IMR-90 (cell line): Measurements from ENCODE around the gene RIIAD1. TPM values are rescaled to one million over a fixed set of nuclear protein-coding genes. Genes with fewer than 3 reads are reported as not detected.

Experiments
- ATAC-seq: fragments of 200-7000 bp; cut with Tn5 transposase; 2 replicates; pipeline ENCODE4 v1.9.1; 2020; ENCODE audit warnings: low read depth, mild to moderate bottlenecking, moderate library complexity
- BruUV-seq: library from RNA; stranded (reverse); fragments of 400-500 nt; replicated peaks from 2 replicates; lab custom pipeline; 2021; lab: Mats Ljungman, UMichigan
- CTCF ChIA-PET: fragments of 300-600 bp; formaldehyde crosslinking; extraction: SDS; loops from one replicate; lab custom pipeline; 2021; ENCODE audit warnings: antibody characterized with exemption; lab: Yijun Ruan, JAX
- POLR2A ChIA-PET: fragments of 300-600 bp; sonication (Branson Sonifier 250); formaldehyde crosslinking; loops from one replicate; lab custom pipeline; 2022; ENCODE audit warnings: antibody characterized with exemption; ENCODE audit not compliant: unreplicated experiment; lab: Charles Lee
- DNase-seq: peaks from one replicate; pipeline ENCODE4 v3.0.0; 2013
- H2AFZ ChIP-seq: replicated peaks from 2 replicates; pipeline ENCODE3; 2013; ENCODE audit warnings: low read length, mild to moderate bottlenecking; ENCODE audit not compliant: poor library complexity
- H2AK5ac ChIP-seq: 2 replicates; pipeline ENCODE4 v1.6.1; 2013; ENCODE audit warnings: low read depth, low read length, inconsistent platforms
- H2AK9ac ChIP-seq: replicated peaks from 2 replicates; pipeline ENCODE3; 2013; ENCODE audit warnings: mild to moderate bottlenecking, low read depth, low read length, moderate library complexity; ENCODE audit not compliant: poor library complexity
- H2BK120ac ChIP-seq: 2 replicates; pipeline ENCODE4 v1.6.1; 2013; ENCODE audit warnings: low read depth, low read length, inconsistent platforms
- H2BK15ac ChIP-seq: 3 replicates; pipeline ENCODE4 v1.6.1; 2013; ENCODE audit warnings: low read depth, low read length, inconsistent platforms
- H2BK20ac ChIP-seq: 2 replicates; pipeline ENCODE4 v1.6.1; 2013; ENCODE audit warnings: low read depth, mild to moderate bottlenecking, inconsistent platforms, low read length, moderate library complexity
- H2BK5ac ChIP-seq: 2 replicates; pipeline ENCODE4 v1.6.1; 2013; ENCODE audit warnings: mild to moderate bottlenecking, low read depth, low read length, inconsistent platforms; ENCODE audit not compliant: poor library complexity, severe bottlenecking
- H3K14ac ChIP-seq: replicated peaks from 2 replicates; pipeline ENCODE4 v1.6.1; 2013; ENCODE audit warnings: low read depth, low read length, inconsistent platforms
- H3K18ac ChIP-seq: 2 replicates; pipeline ENCODE4 v1.6.1; 2013; ENCODE audit warnings: low read depth, low read length, control low read depth
- H3K23ac ChIP-seq: 2 replicates; pipeline ENCODE4 v1.6.1; 2013; ENCODE audit warnings: low read depth, low read length, inconsistent platforms
- H3K27ac ChIP-seq: 2 replicates; pipeline ENCODE4 v1.5.1; 2013; ENCODE audit warnings: mild to moderate bottlenecking, control low read depth, low read length; ENCODE audit not compliant: insufficient read depth
- H3K27me3 ChIP-seq: 2 replicates; pipeline ENCODE4 v1.6.1; 2013; ENCODE audit warnings: low read length; ENCODE audit not compliant: control insufficient read depth, insufficient read depth
- H3K36me3 ChIP-seq: 2 replicates; pipeline ENCODE4 v1.6.1; 2013; ENCODE audit warnings: low read length, mixed read lengths; ENCODE audit not compliant: control insufficient read depth, insufficient read depth
- H3K4ac ChIP-seq: 2 replicates; pipeline ENCODE4 v1.6.1; 2013; ENCODE audit warnings: low read depth, low read length, inconsistent platforms
- H3K4me1 ChIP-seq: 2 replicates; pipeline ENCODE4 v1.6.1; 2013; ENCODE audit warnings: low read length, mixed read lengths; ENCODE audit not compliant: control insufficient read depth, insufficient read depth
- H3K4me2 ChIP-seq: 2 replicates; pipeline ENCODE4 v1.6.1; 2013; ENCODE audit warnings: low read depth, mild to moderate bottlenecking, control low read depth, low read length, moderate library complexity
- H3K4me3 ChIP-seq: 2 replicates; pipeline ENCODE4 v1.5.1; 2013; ENCODE audit warnings: low read depth, mild to moderate bottlenecking, control low read depth, low read length, moderate library complexity; ENCODE audit not compliant: insufficient read depth
- H3K56ac ChIP-seq: 2 replicates; pipeline ENCODE4 v1.6.1; 2013; ENCODE audit warnings: low read length, inconsistent platforms; ENCODE audit not compliant: insufficient read depth; ENCODE audit errors: extremely low read depth
- H3K79me1 ChIP-seq, 2 experiments: 2 replicates each; pipeline ENCODE4 v1.6.1; 2013; ENCODE audit warnings: low read length in 2 of 2, inconsistent platforms in 1 of 2, low read depth in 1 of 2
- H3K9ac ChIP-seq: 2 replicates; pipeline ENCODE4 v1.6.1; 2013; ENCODE audit warnings: low read depth, low read length, control low read depth
- H3K9me1 ChIP-seq: 2 replicates; pipeline ENCODE4 v1.6.1; 2013; ENCODE audit warnings: low read length, inconsistent platforms; ENCODE audit not compliant: insufficient read depth
- H3K9me3 ChIP-seq: 2 replicates; pipeline ENCODE4 v1.6.1; 2013; ENCODE audit warnings: low read length; ENCODE audit not compliant: control insufficient read depth, insufficient read depth
- H4K20me1 ChIP-seq: 2 replicates; pipeline ENCODE4 v1.6.1; 2013; ENCODE audit warnings: low read length, inconsistent platforms; ENCODE audit not compliant: insufficient read depth
- H4K5ac ChIP-seq: 2 replicates; pipeline ENCODE4 v1.6.1; 2013; ENCODE audit warnings: mild to moderate bottlenecking, low read depth, low read length, control low read depth
- H4K8ac ChIP-seq, 2 experiments: 2 replicates each; pipeline ENCODE4 v1.6.1; 2013; ENCODE audit warnings: low read depth in 2 of 2, low read length in 2 of 2, control low read depth in 1 of 2, inconsistent platforms in 1 of 2
- H4K91ac ChIP-seq: 2 replicates; pipeline ENCODE4 v1.6.1; 2013; ENCODE audit warnings: low read depth, low read length, inconsistent platforms; ENCODE audit not compliant: insufficient read depth
- CHD1 ChIP-seq: IDR thresholded peaks from 2 replicates; pipeline ENCODE4 v1.6.1; 2012; ENCODE audit warnings: low read depth, low read length, improper control_type of control experiment
- MAFK ChIP-seq: IDR thresholded peaks from 2 replicates; pipeline ENCODE4 v1.6.1; 2012; ENCODE audit warnings: low read depth, low read length, improper control_type of control experiment
- MXI1 ChIP-seq: IDR thresholded peaks from 2 replicates; pipeline ENCODE4 v1.6.1; 2012; ENCODE audit warnings: low read depth, mild to moderate bottlenecking, low read length, moderate library complexity, borderline replicate concordance
- RAD21 ChIP-seq: IDR thresholded peaks from 2 replicates; pipeline ENCODE4 v1.6.1; 2012; ENCODE audit warnings: low read length, improper control_type of control experiment
- RCOR1 ChIP-seq: IDR thresholded peaks from 2 replicates; pipeline ENCODE4 v1.6.1; 2012; ENCODE audit warnings: mild to moderate bottlenecking, low read length, improper control_type of control experiment; ENCODE audit not compliant: insufficient replicate concordance
- RFX5 ChIP-seq: IDR thresholded peaks from 2 replicates; pipeline ENCODE4 v1.8.0; 2012; ENCODE audit warnings: low read depth, mild to moderate bottlenecking, low read length, moderate library complexity
- SMC3 ChIP-seq: fragments of 150-350 bp; IDR thresholded peaks from 2 replicates; pipeline ENCODE4 v1.6.1; 2016; ENCODE audit warnings: low read depth, mild to moderate bottlenecking, antibody characterized with exemption, low read length, moderate library complexity
- WGBS, 2 experiments: methylation state at CpG; one replicate each; pipeline versions ENCODE4 v1.1.5 to v1.1.7; 2013; ENCODE audit warnings: missing lambda C conversion rate in 2 of 2; ENCODE audit not compliant: insufficient read length in 1 of 2; ENCODE audit errors: extremely low coverage in 2 of 2; 5-methylcytosine and 5-hydroxymethylcytosine counted together
- dilution Hi-C: fragments of 300-500 bp; cut with HindIII; formaldehyde crosslinking; loops from one replicate; pipeline ENCODE4 v1.14.3; 2018; ENCODE audit warnings: low sequenced_read_pairs; ENCODE audit not compliant: unreplicated experiment
- in situ Hi-C: fragments of 300-500 bp; cut with MboI; formaldehyde crosslinking; loops from 3 replicates; pipeline ENCODE4 v1.14.3; 2019; ENCODE audit warnings: low sequenced_read_pairs, inconsistent platforms, mixed read lengths
- intact Hi-C: fragments of 100-400 bp; cut with micrococcal nuclease; formaldehyde crosslinking; loops from 2 replicates; pipeline ENCODE4 v1.10.0; 2022
- polyA plus RNA-seq, 3 experiments: library from polyadenylated mRNA; depleted of rRNA; stranded (reverse); fragments of >200 nt; gene quantifications; 2 replicates each; pipeline ENCODE4 v1.2.3, GENCODE V29; 2012; ENCODE audit warnings: low replicate concordance in 1 of 3
- total RNA-seq: library from RNA; depleted of rRNA; stranded (reverse); fragments of >200 nt; gene quantifications from 2 replicates; pipeline ENCODE4 v1.2.3, GENCODE V29; 2012
- TF ChIP-seq, protein P1 (sequence below): fragments of 150-350 bp; IDR thresholded peaks from 2 replicates; pipeline ENCODE4 v1.6.1; 2017; ENCODE audit warnings: mild to moderate bottlenecking, antibody characterized with exemption, low read length, low read depth

Gene RIIAD1
- total and polyA plus RNA-seq, 2 of the 4 experiments (the other 2 are of a cell fraction): not detected

DNA sequence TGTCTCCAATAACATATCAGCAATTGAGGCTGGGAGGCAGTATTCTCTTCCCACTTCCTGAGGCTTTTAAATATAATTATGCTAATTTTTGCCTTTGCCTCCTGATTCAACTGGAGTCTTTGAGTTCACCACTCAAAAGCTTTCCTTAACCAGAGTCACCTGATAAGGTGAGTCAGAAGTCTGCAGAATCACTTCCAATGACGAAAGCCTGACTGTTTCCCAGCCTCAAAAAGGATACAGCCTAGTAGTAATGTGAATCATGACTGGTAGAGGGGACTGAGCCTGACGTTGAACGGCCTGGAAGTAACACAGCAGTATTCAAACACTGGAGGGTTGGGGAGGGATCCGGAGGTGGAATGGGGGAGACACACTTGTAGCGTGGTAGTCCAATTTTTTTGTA is 52.4 kb downstream of the RIIAD1 start:
- no peak overlapping the region for H3K14ac ChIP-seq
- dilution Hi-C loops (no loop called here), in situ Hi-C loops (no loop called here), intact Hi-C loops (no loop called here)
- H3K4me3 ChIP-seq: no peak overlapping the region
- CTCF ChIA-PET: no interaction called here
- H3K4ac ChIP-seq: no peak overlapping the region
- no peak overlapping the region for H2BK20ac ChIP-seq
- H4K5ac ChIP-seq: no peak overlapping the region
- no peaks in the 10 kb centered on the region for H3K79me1 ChIP-seq
- H2AK5ac ChIP-seq: no peak overlapping the region
- H2BK120ac ChIP-seq: no peak overlapping the region
- no peak overlapping the region for H3K27ac ChIP-seq
- TF ChIP-seq MXI1: no peak
- no peak for TF ChIP-seq CHD1
- no peak for TF ChIP-seq RCOR1
- TF ChIP-seq RAD21: no peak
- TF ChIP-seq MAFK: no peak
- TF ChIP-seq RFX5: no peak
- TF ChIP-seq, protein P1, sequence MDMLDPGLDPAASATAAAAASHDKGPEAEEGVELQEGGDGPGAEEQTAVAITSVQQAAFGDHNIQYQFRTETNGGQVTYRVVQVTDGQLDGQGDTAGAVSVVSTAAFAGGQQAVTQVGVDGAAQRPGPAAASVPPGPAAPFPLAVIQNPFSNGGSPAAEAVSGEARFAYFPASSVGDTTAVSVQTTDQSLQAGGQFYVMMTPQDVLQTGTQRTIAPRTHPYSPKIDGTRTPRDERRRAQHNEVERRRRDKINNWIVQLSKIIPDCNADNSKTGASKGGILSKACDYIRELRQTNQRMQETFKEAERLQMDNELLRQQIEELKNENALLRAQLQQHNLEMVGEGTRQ: no peak
- no peak for TF ChIP-seq SMC3
- no CpG with 5 or more reads among the region's 5 CpGs for WGBS, 2 experiments
- H3K4me1 ChIP-seq: no peaks in the 10 kb centered on the region
- H2AFZ ChIP-seq: no peak overlapping the region
- H2BK15ac ChIP-seq: no peak overlapping the region
- no peak overlapping the region for H2BK5ac ChIP-seq
- DNase-seq (peak; percentile 72), ATAC-seq (no peak)
- H3K27me3 ChIP-seq: peaks cover 3% of the 10 kb centered on the region
- H3K4me2 ChIP-seq: no peak overlapping the region
- H4K91ac ChIP-seq: no peak overlapping the region
- POLR2A ChIA-PET: no interaction called here
- no peak overlapping the region for H4K8ac ChIP-seq
- H4K20me1 ChIP-seq: no peaks in the 10 kb centered on the region
- H3K9ac ChIP-seq: no peak overlapping the region
- H3K18ac ChIP-seq: no peak overlapping the region
- BruUV-seq: no TSS peak
- H3K23ac ChIP-seq: no peak overlapping the region
- no peaks in the 10 kb centered on the region for H3K36me3 ChIP-seq
- no peaks in the 10 kb centered on the region; the same call in 1 of the 2 replicates for H3K9me1 ChIP-seq
- H2AK9ac ChIP-seq: no peak overlapping the region
- no peak overlapping the region for H3K56ac ChIP-seq
- no peaks in the 10 kb centered on the region for H3K9me3 ChIP-seq
